NCI-H2029 treated with DMSO at 0.1 percent for 48 hours (cell line): ENCODE measurements around the gene NUDCD3.

Experiments used
- DNase-seq: peaks from one replicate; lab custom pipeline; 2025; lab: John Stamatoyannopoulos, UW

The NUDCD3 gene

GRCh38 chr7:44382459-44383265, 107.8 kb downstream of the NUDCD3 start:
- no peak for DNase-seq

DNA sequence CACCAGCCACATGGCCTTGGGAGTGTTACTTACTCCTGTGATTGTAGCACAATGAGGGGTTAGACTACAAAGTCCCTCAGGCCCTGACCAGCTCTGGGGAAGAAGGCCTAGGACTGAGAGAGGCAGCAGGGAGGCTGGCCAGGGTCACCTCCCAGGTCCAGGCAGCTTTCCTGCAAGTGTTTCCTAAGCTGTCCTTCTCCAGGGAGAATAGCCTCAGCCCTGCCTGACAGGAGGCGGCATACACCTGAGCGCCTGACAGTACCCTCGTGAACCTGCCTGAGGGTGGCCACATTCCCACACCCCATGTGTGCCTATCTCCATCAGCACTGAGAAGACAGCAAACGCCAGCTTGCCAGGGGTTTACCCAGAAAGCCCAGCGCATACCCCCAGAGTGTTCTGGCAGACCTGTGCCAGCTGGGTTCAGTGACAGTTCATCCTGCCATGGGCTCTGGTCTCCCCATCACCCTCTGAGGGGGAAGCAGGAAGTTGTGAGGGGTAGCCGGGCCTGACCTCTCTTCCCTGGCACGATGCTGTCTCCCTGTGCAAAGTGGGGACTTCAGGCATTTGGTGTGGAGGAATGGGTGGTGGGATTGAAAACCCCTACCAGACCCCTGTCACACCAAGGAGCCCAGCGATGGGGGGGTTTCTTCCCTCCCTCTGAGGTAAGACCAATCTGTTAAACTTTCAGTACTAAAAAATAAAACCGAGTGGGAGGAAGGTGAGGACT, 108.8 kb downstream of the NUDCD3 start:
- DNase-seq, result no peak

GRCh38 chr7:44380831-44381493, 109.5 kb downstream of the NUDCD3 start:
- no peak for DNase-seq

- no peak for DNase-seq
Observed at GRCh38 chr7:44380189-44380830, 110.1 kb downstream of the NUDCD3 start.

- no peak for DNase-seq
Observed at GRCh38 chr7:44379366-44380188, 110.9 kb downstream of the NUDCD3 start.

DNA sequence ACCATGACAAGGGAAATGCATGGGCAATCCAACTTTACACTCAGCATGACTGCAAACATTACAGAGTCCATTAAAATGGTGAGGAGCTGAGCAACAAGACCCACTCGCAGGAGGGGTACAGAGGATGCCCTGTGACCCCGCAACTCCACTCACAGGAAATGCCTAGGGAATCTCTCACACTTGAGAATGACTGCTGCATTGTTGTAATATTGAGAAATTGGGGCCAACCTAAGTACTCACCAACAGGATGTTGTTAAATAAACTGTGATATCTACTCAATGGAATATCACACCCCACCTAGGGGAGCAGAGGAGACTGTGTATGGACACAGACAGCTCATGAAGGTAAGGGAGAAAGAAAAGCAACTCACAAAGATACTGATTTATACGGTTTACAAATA, 111.7 kb downstream of the NUDCD3 start:
- no peak for DNase-seq

- DNase-seq, result no peak
Observed at GRCh38 chr7:44377681-44378421, 112.6 kb downstream of the NUDCD3 start.

- no peak for DNase-seq
Observed at GRCh38 chr7:44377134-44377463, 113.4 kb downstream of the NUDCD3 start.

GRCh38 chr7:44376429-44377133, 113.9 kb downstream of the NUDCD3 start:
- DNase-seq, result no peak

- no peak for DNase-seq
Observed at GRCh38 chr7:44375926-44376342, 114.5 kb downstream of the NUDCD3 start.

- no peak for DNase-seq
Observed at GRCh38 chr7:44375236-44375699, 115.2 kb downstream of the NUDCD3 start.

DNA sequence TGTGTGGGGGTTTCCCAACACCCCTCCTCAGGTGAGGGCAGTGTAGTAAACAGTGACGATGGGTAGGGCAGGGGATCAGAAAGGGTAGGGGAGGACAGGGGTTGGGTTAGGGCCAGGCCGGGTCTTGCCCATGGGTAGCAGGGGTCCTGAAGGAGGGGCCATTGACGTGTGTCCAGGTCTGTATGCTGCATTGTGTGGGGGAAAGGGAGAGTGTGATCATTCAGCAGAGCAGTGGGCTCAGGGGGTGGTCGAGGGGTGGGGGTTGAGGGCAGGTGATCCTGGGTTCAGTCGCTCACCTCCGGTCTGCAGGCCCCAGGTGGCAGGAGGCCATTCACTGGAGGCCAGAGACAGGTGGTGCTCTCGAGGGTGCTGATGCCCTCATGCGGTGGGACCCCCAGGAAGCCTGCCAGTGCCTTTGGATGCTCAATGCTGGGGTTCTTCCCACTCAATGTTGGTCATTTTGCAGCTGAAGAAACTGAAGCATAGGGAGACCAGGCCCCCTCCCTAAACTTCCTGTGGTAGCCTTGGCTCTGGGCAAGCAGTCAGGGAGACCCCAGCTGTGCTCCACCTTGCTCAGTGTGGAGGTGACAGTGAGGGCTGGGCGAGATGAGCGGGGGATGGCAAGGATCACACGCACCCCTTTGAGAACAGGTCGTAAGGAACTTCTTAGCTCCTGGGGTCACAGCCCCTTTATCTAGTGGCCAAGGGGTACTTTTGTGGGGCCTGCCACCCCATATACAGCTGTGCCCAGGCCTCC, 116.3 kb downstream of the NUDCD3 start:
- DNase-seq, result no peak

- no peak for DNase-seq
Observed at GRCh38 chr7:44373418-44373740, 117.1 kb downstream of the NUDCD3 start.

DNA sequence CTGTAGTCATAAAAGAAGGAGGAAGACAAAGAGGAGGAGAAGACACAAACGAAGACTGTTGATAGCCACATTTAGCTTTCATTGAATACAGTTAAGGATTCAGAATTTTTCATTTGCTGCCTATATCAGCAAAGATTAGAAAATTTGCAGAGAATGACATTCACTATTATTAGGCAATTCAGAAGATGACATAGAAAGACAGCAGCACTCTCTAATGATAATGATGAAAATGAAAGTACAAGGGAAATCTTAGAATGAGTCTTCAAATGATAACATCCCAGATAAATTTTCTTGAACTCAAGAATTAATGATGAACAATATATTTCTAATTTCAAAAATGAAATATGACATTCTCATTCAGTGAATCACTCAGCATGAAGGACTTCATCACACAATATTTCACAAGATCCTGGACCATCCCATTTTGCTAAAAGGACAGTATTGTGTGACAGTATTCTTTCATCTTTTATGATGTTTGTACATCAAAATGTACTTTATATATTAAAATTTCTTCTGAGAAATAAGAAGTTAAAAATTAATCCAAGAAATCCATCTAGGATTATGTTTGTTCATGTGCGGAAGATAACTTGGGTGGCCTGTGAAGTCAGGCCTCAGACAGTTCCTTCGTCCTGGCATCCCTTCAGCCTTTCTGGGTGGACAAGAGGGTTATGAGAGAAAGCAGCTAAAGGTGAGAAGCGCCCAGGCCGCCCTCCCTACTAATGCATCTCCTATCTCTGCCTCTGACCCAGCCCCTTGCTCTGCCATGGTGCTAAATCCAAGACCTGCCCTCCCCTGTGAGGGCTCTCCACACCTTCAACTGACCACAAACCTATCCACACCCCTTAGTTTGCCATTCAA, 117.7 kb downstream of the NUDCD3 start:
- DNase-seq, result no peak

DNA sequence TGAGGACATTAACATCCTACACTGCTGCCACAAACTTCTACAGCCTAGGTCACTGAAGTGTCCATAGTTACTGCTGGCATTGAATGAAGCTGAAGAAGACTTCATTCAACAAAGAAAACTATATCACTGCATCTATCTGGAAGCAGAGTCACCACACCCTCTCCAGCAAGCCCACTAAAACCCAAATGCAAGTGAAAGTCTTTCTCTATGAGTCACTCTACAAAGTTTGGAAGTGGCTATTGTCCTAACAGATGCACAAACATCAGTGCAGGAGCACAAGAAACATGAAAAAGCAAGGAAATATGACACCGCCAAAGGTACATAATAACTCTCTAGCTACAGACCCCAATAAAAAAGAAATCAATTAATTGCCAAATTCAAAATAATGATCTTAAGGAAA, 121.6 kb downstream of the NUDCD3 start:
- no peak for DNase-seq

DNA sequence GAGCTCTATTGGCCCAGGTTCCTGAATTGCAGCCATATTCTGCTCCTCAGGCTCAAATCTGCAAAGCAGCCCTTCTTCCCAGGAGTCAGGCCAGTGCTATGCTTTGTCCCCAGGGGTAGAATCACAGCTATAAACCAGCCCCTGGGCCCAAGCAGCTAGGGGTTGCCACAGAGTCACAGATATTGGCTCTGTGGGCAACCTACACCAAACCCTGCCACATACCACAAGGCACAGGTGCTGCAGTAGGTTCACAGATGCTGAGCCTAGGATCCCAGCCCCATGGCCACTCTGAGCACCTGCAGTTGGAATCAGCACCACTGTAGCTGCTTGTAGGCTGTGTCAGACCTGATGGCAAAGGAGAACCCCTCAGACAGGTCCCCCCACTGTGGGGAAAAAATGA, 122.0 kb downstream of the NUDCD3 start:
- no peak for DNase-seq

- no peak for DNase-seq
Observed at GRCh38 chr7:44367475-44368043, 122.9 kb downstream of the NUDCD3 start.

DNA sequence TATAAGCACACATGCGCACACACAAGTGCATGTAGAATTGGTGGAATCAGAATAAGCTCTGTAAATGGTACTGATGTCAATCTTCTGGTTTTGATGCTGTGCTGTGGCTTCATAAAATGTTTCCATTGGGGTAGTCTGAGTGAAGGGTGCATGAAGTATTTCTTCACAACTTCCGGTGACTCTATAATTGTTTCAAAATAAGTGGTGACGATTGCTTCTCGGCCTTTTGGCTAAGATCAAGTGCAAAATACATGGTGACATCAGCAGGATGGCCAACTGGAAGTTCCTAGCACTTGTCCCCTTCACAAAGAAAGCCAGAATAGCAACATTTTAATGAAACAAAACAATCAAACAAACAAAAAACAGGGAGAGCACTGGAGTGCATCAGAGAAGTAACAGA, 123.5 kb downstream of the NUDCD3 start:
- DNase-seq, result no peak
